GM12892 (cell line): ENCODE data around the gene IL20RA.

Source experiments
- POLR2A ChIP-seq: IDR thresholded peaks from 2 replicates; pipeline ENCODE4 v1.6.1; 2011; ENCODE audit warnings: low read depth, low read length, control low read depth
- POLR2AphosphoS5 ChIP-seq: IDR thresholded peaks from 2 replicates; pipeline ENCODE4 v1.6.1; 2011; ENCODE audit warnings: low read depth, low read length, control low read depth
- TAF1 ChIP-seq: IDR thresholded peaks from 2 replicates; pipeline ENCODE4 v1.6.1; 2011; ENCODE audit warnings: low read depth, mild to moderate bottlenecking, control low read depth, low read length, borderline replicate concordance

- no peak for TF ChIP-seq POLR2AphosphoS5
- no peak for TF ChIP-seq POLR2A
- no peak for TF ChIP-seq TAF1
Observed at GRCh38 chr6:136984578-136984977, 60.2 kb downstream of the IL20RA start.
